Panc1 (cell line): Measurements from ENCODE around the gene MSANTD2.

ENCODE experiments used
- SIN3A ChIP-seq: IDR thresholded peaks from 2 replicates; pipeline ENCODE4 v1.6.1; 2012; ENCODE audit warnings: low read depth, mild to moderate bottlenecking, low read length, moderate library complexity, borderline replicate concordance; ENCODE audit not compliant: insufficient read depth
- TCF7L2 ChIP-seq: IDR thresholded peaks from 2 replicates; pipeline ENCODE4 v1.6.1; 2011; ENCODE audit warnings: mild to moderate bottlenecking, low read depth, low read length, inconsistent platforms
- TF ChIP-seq, protein P1 (sequence below): fragments of 450-650 bp; IDR thresholded peaks from 2 replicates; pipeline ENCODE4 v1.5.1; 2017; ENCODE audit warnings: mild to moderate bottlenecking
- TF ChIP-seq, protein P2 (sequence below), 2 experiments: IDR thresholded peaks; 2 replicates each; pipeline ENCODE4 v1.6.1; 2011 to 2012; ENCODE audit warnings: low read depth in 2 of 2, control low read depth in 1 of 2, low read length in 1 of 2, mild to moderate bottlenecking in 1 of 2, moderate library complexity in 1 of 2; ENCODE audit not compliant: insufficient read depth in 1 of 2

DNA sequence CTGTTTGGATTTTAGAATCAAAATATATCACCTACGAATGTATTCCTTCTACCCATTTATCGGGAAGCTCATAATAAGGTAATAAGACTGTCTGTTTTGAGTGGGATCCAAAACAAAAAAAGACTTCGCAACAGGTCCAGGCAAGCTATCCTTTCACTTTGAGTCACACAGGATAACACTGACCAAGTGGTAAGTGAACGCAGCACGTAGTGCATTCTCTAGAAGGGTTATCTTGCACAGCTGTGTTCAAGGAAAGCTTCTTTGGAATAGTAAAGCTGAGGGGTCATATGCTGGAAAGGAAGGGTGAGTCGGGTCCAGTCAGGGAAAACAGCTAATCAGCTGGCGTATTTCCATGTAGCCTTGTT lies 82.8 kb downstream of the MSANTD2 start:
- TF ChIP-seq, protein P1, sequence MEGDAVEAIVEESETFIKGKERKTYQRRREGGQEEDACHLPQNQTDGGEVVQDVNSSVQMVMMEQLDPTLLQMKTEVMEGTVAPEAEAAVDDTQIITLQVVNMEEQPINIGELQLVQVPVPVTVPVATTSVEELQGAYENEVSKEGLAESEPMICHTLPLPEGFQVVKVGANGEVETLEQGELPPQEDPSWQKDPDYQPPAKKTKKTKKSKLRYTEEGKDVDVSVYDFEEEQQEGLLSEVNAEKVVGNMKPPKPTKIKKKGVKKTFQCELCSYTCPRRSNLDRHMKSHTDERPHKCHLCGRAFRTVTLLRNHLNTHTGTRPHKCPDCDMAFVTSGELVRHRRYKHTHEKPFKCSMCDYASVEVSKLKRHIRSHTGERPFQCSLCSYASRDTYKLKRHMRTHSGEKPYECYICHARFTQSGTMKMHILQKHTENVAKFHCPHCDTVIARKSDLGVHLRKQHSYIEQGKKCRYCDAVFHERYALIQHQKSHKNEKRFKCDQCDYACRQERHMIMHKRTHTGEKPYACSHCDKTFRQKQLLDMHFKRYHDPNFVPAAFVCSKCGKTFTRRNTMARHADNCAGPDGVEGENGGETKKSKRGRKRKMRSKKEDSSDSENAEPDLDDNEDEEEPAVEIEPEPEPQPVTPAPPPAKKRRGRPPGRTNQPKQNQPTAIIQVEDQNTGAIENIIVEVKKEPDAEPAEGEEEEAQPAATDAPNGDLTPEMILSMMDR = no peak
- TF ChIP-seq, protein P2, sequence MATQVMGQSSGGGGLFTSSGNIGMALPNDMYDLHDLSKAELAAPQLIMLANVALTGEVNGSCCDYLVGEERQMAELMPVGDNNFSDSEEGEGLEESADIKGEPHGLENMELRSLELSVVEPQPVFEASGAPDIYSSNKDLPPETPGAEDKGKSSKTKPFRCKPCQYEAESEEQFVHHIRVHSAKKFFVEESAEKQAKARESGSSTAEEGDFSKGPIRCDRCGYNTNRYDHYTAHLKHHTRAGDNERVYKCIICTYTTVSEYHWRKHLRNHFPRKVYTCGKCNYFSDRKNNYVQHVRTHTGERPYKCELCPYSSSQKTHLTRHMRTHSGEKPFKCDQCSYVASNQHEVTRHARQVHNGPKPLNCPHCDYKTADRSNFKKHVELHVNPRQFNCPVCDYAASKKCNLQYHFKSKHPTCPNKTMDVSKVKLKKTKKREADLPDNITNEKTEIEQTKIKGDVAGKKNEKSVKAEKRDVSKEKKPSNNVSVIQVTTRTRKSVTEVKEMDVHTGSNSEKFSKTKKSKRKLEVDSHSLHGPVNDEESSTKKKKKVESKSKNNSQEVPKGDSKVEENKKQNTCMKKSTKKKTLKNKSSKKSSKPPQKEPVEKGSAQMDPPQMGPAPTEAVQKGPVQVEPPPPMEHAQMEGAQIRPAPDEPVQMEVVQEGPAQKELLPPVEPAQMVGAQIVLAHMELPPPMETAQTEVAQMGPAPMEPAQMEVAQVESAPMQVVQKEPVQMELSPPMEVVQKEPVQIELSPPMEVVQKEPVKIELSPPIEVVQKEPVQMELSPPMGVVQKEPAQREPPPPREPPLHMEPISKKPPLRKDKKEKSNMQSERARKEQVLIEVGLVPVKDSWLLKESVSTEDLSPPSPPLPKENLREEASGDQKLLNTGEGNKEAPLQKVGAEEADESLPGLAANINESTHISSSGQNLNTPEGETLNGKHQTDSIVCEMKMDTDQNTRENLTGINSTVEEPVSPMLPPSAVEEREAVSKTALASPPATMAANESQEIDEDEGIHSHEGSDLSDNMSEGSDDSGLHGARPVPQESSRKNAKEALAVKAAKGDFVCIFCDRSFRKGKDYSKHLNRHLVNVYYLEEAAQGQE (IDR thresholded peaks at IDR 0.05; ENCODE audit: insufficient read depth in 1 of 2, low read depth in 2 of 2, low read length in 1 of 2) = no peak
- TF ChIP-seq SIN3A (no peak), TCF7L2 (no peak)
